ENCODE data around the gene MORN3.

GRCh38 chr12:121637231-121637914 lies 32.1 kb downstream of the MORN3 start:
- TF ChIP-seq CTCF (IDR thresholded peaks at IDR 0.05) = no peak
- TF ChIP-seq EZH2 (IDR thresholded peaks at IDR 0.05; ENCODE audit: borderline replicate concordance, insufficient read depth, low read depth, low read length, poor library complexity, severe bottlenecking) = no peak

Data from B cell (primary cell).